IMR-90 (cell line): Measurements from ENCODE around the gene ZRSR2. TPM values are rescaled to one million over a fixed set of nuclear protein-coding genes. Genes with fewer than 3 reads are reported as not detected.

Experiments
- ATAC-seq: fragments of 200-7000 bp; cut with Tn5 transposase; 2 replicates; pipeline ENCODE4 v1.9.1; 2020; ENCODE audit warnings: low read depth, mild to moderate bottlenecking, moderate library complexity
- BruUV-seq: library from RNA; stranded (reverse); fragments of 400-500 nt; replicated peaks from 2 replicates; lab custom pipeline; 2021; lab: Mats Ljungman, UMichigan
- CTCF ChIA-PET: fragments of 300-600 bp; formaldehyde crosslinking; extraction: SDS; loops from one replicate; lab custom pipeline; 2021; ENCODE audit warnings: antibody characterized with exemption; lab: Yijun Ruan, JAX
- POLR2A ChIA-PET: fragments of 300-600 bp; sonication (Branson Sonifier 250); formaldehyde crosslinking; loops from one replicate; lab custom pipeline; 2022; ENCODE audit warnings: antibody characterized with exemption; ENCODE audit not compliant: unreplicated experiment; lab: Charles Lee
- DNase-seq: peaks from one replicate; pipeline ENCODE4 v3.0.0; 2013
- H2AFZ ChIP-seq: replicated peaks from 2 replicates; pipeline ENCODE3; 2013; ENCODE audit warnings: low read length, mild to moderate bottlenecking; ENCODE audit not compliant: poor library complexity
- H2AK5ac ChIP-seq: 2 replicates; pipeline ENCODE4 v1.6.1; 2013; ENCODE audit warnings: low read depth, low read length, inconsistent platforms
- H2AK9ac ChIP-seq: replicated peaks from 2 replicates; pipeline ENCODE3; 2013; ENCODE audit warnings: mild to moderate bottlenecking, low read depth, low read length, moderate library complexity; ENCODE audit not compliant: poor library complexity
- H2BK120ac ChIP-seq: 2 replicates; pipeline ENCODE4 v1.6.1; 2013; ENCODE audit warnings: low read depth, low read length, inconsistent platforms
- H2BK15ac ChIP-seq: 3 replicates; pipeline ENCODE4 v1.6.1; 2013; ENCODE audit warnings: low read depth, low read length, inconsistent platforms
- H2BK20ac ChIP-seq: 2 replicates; pipeline ENCODE4 v1.6.1; 2013; ENCODE audit warnings: low read depth, mild to moderate bottlenecking, inconsistent platforms, low read length, moderate library complexity
- H2BK5ac ChIP-seq: 2 replicates; pipeline ENCODE4 v1.6.1; 2013; ENCODE audit warnings: mild to moderate bottlenecking, low read depth, low read length, inconsistent platforms; ENCODE audit not compliant: poor library complexity, severe bottlenecking
- H3K14ac ChIP-seq: replicated peaks from 2 replicates; pipeline ENCODE4 v1.6.1; 2013; ENCODE audit warnings: low read depth, low read length, inconsistent platforms
- H3K18ac ChIP-seq: 2 replicates; pipeline ENCODE4 v1.6.1; 2013; ENCODE audit warnings: low read depth, low read length, control low read depth
- H3K23ac ChIP-seq: 2 replicates; pipeline ENCODE4 v1.6.1; 2013; ENCODE audit warnings: low read depth, low read length, inconsistent platforms
- H3K27ac ChIP-seq: 2 replicates; pipeline ENCODE4 v1.5.1; 2013; ENCODE audit warnings: mild to moderate bottlenecking, control low read depth, low read length; ENCODE audit not compliant: insufficient read depth
- H3K27me3 ChIP-seq: 2 replicates; pipeline ENCODE4 v1.6.1; 2013; ENCODE audit warnings: low read length; ENCODE audit not compliant: control insufficient read depth, insufficient read depth
- H3K36me3 ChIP-seq: 2 replicates; pipeline ENCODE4 v1.6.1; 2013; ENCODE audit warnings: low read length, mixed read lengths; ENCODE audit not compliant: control insufficient read depth, insufficient read depth
- H3K4ac ChIP-seq: 2 replicates; pipeline ENCODE4 v1.6.1; 2013; ENCODE audit warnings: low read depth, low read length, inconsistent platforms
- H3K4me1 ChIP-seq: 2 replicates; pipeline ENCODE4 v1.6.1; 2013; ENCODE audit warnings: low read length, mixed read lengths; ENCODE audit not compliant: control insufficient read depth, insufficient read depth
- H3K4me2 ChIP-seq: 2 replicates; pipeline ENCODE4 v1.6.1; 2013; ENCODE audit warnings: low read depth, mild to moderate bottlenecking, control low read depth, low read length, moderate library complexity
- H3K4me3 ChIP-seq: 2 replicates; pipeline ENCODE4 v1.5.1; 2013; ENCODE audit warnings: low read depth, mild to moderate bottlenecking, control low read depth, low read length, moderate library complexity; ENCODE audit not compliant: insufficient read depth
- H3K56ac ChIP-seq: 2 replicates; pipeline ENCODE4 v1.6.1; 2013; ENCODE audit warnings: low read length, inconsistent platforms; ENCODE audit not compliant: insufficient read depth; ENCODE audit errors: extremely low read depth
- H3K79me1 ChIP-seq, 2 experiments: 2 replicates each; pipeline ENCODE4 v1.6.1; 2013; ENCODE audit warnings: low read length in 2 of 2, inconsistent platforms in 1 of 2, low read depth in 1 of 2
- H3K9ac ChIP-seq: 2 replicates; pipeline ENCODE4 v1.6.1; 2013; ENCODE audit warnings: low read depth, low read length, control low read depth
- H3K9me1 ChIP-seq: 2 replicates; pipeline ENCODE4 v1.6.1; 2013; ENCODE audit warnings: low read length, inconsistent platforms; ENCODE audit not compliant: insufficient read depth
- H3K9me3 ChIP-seq: 2 replicates; pipeline ENCODE4 v1.6.1; 2013; ENCODE audit warnings: low read length; ENCODE audit not compliant: control insufficient read depth, insufficient read depth
- H4K20me1 ChIP-seq: 2 replicates; pipeline ENCODE4 v1.6.1; 2013; ENCODE audit warnings: low read length, inconsistent platforms; ENCODE audit not compliant: insufficient read depth
- H4K5ac ChIP-seq: 2 replicates; pipeline ENCODE4 v1.6.1; 2013; ENCODE audit warnings: mild to moderate bottlenecking, low read depth, low read length, control low read depth
- H4K8ac ChIP-seq, 2 experiments: 2 replicates each; pipeline ENCODE4 v1.6.1; 2013; ENCODE audit warnings: low read depth in 2 of 2, low read length in 2 of 2, control low read depth in 1 of 2, inconsistent platforms in 1 of 2
- H4K91ac ChIP-seq: 2 replicates; pipeline ENCODE4 v1.6.1; 2013; ENCODE audit warnings: low read depth, low read length, inconsistent platforms; ENCODE audit not compliant: insufficient read depth
- BHLHE40 ChIP-seq: fragments of 150-350 bp; IDR thresholded peaks from 2 replicates; pipeline ENCODE4 v1.6.1; 2016; ENCODE audit warnings: mild to moderate bottlenecking, low read depth, low read length
- CEBPB ChIP-seq: IDR thresholded peaks from 2 replicates; pipeline ENCODE4 v1.6.1; 2012; ENCODE audit warnings: low read depth, low read length, improper control_type of control experiment
- CTCF ChIP-seq: conservative IDR thresholded peaks from 2 replicates; pipeline ENCODE4 v1.5.1; 2012; ENCODE audit warnings: mild to moderate bottlenecking, low read depth, low read length, improper control_type of control experiment
- ELK1 ChIP-seq: fragments of 150-350 bp; IDR thresholded peaks from 2 replicates; pipeline ENCODE4 v1.6.1; 2016; ENCODE audit warnings: low read depth, mild to moderate bottlenecking, low read length, moderate library complexity, borderline replicate concordance
- FOS ChIP-seq: fragments of 150-350 bp; IDR thresholded peaks from 2 replicates; pipeline ENCODE4 v1.6.1; 2016; ENCODE audit warnings: low read depth, low read length
- MAFK ChIP-seq: IDR thresholded peaks from 2 replicates; pipeline ENCODE4 v1.6.1; 2012; ENCODE audit warnings: low read depth, low read length, improper control_type of control experiment
- MAZ ChIP-seq: IDR thresholded peaks from 2 replicates; pipeline ENCODE4 v1.6.1; 2012; ENCODE audit warnings: low read depth, mild to moderate bottlenecking, low read length, improper control_type of control experiment, moderate library complexity, borderline replicate concordance
- MXI1 ChIP-seq: IDR thresholded peaks from 2 replicates; pipeline ENCODE4 v1.6.1; 2012; ENCODE audit warnings: low read depth, mild to moderate bottlenecking, low read length, moderate library complexity, borderline replicate concordance
- NFE2L2 ChIP-seq: fragments of 150-350 bp; IDR thresholded peaks from 2 replicates; pipeline ENCODE4 v1.6.1; 2016; ENCODE audit warnings: low read depth, mild to moderate bottlenecking, low read length
- POLR2A ChIP-seq: IDR thresholded peaks from 2 replicates; pipeline ENCODE4 v1.6.1; 2012; ENCODE audit warnings: mild to moderate bottlenecking, low read depth, low read length
- RAD21 ChIP-seq: IDR thresholded peaks from 2 replicates; pipeline ENCODE4 v1.6.1; 2012; ENCODE audit warnings: low read length, improper control_type of control experiment
- RCOR1 ChIP-seq: IDR thresholded peaks from 2 replicates; pipeline ENCODE4 v1.6.1; 2012; ENCODE audit warnings: mild to moderate bottlenecking, low read length, improper control_type of control experiment; ENCODE audit not compliant: insufficient replicate concordance
- RFX5 ChIP-seq: IDR thresholded peaks from 2 replicates; pipeline ENCODE4 v1.8.0; 2012; ENCODE audit warnings: low read depth, mild to moderate bottlenecking, low read length, moderate library complexity
- SMC3 ChIP-seq: fragments of 150-350 bp; IDR thresholded peaks from 2 replicates; pipeline ENCODE4 v1.6.1; 2016; ENCODE audit warnings: low read depth, mild to moderate bottlenecking, antibody characterized with exemption, low read length, moderate library complexity
- WGBS, 2 experiments: methylation state at CpG; one replicate each; pipeline versions ENCODE4 v1.1.5 to v1.1.7; 2013; ENCODE audit warnings: missing lambda C conversion rate in 2 of 2; ENCODE audit not compliant: insufficient read length in 1 of 2; ENCODE audit errors: extremely low coverage in 2 of 2; 5-methylcytosine and 5-hydroxymethylcytosine counted together
- dilution Hi-C: fragments of 300-500 bp; cut with HindIII; formaldehyde crosslinking; loops from one replicate; pipeline ENCODE4 v1.14.3; 2018; ENCODE audit warnings: low sequenced_read_pairs; ENCODE audit not compliant: unreplicated experiment
- in situ Hi-C: fragments of 300-500 bp; cut with MboI; formaldehyde crosslinking; loops from 3 replicates; pipeline ENCODE4 v1.14.3; 2019; ENCODE audit warnings: low sequenced_read_pairs, inconsistent platforms, mixed read lengths
- intact Hi-C: fragments of 100-400 bp; cut with micrococcal nuclease; formaldehyde crosslinking; loops from 2 replicates; pipeline ENCODE4 v1.10.0; 2022
- polyA plus RNA-seq, 3 experiments: library from polyadenylated mRNA; depleted of rRNA; stranded (reverse); fragments of >200 nt; gene quantifications; 2 replicates each; pipeline ENCODE4 v1.2.3, GENCODE V29; 2012; ENCODE audit warnings: low replicate concordance in 1 of 3
- total RNA-seq: library from RNA; depleted of rRNA; stranded (reverse); fragments of >200 nt; gene quantifications from 2 replicates; pipeline ENCODE4 v1.2.3, GENCODE V29; 2012
- TF ChIP-seq, protein P1 (sequence below): fragments of 150-350 bp; IDR thresholded peaks from 2 replicates; pipeline ENCODE4 v1.6.1; 2017; ENCODE audit warnings: mild to moderate bottlenecking, antibody characterized with exemption, low read length, low read depth

The ZRSR2 gene
- total and polyA plus RNA-seq, 2 of the 4 experiments (the other 2 are of a cell fraction): 4.7 to 11.3 TPM

DNA sequence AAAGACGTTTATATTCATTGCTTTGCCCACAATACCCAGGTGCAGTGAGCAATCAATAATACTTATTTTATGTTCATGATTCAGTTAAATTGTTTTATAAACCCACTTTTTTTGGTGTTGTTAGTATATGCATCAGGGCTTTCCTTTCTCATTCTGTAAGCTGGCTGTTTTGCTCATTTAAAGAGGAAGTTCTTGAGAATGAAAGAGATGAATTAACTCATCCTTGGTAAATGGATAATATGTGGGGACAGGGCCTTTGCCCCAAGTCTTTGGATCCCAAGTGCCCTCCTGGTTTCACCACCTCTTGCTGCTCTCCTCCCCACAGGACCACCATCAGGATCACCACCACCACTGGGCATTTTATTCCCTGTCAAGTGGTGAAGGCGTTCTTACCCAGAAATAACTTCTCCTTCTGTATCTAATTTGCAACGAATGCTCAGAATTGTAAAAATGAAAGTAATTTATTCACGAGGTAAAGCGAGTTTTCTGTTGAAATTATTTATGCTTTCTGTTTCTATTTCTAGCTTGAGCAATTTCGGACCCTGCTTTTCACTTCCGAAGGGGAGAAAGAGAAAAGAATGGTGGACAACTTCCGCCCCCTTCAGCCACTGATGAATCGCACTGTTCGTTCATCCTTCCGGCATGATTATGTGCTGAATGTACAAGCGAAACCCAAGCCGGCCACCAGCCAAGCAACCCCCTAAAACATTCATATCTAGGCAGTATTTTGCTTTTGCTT is 8.2 kb upstream of the ZRSR2 start:
- intact Hi-C loops: no loop called here
- no peak for ATAC-seq
- no peak overlapping the region for H2BK20ac ChIP-seq
- H3K79me1 ChIP-seq: no peaks in the 10 kb centered on the region
- H3K18ac ChIP-seq: no peak overlapping the region
- H3K4me3 ChIP-seq: no peak overlapping the region
- no peak overlapping the region for H3K56ac ChIP-seq
- no peak overlapping the region for H4K91ac ChIP-seq
- WGBS, 2 experiments: 100% methylated on average over 2 of the region's 13 CpGs; no CpG with 5 or more reads in 1 of the 2 experiments
- ChIA-PET CTCF (interaction anchor here (1.0 kb wide), 1 partner anchor 44 kb away, joined by 4 read pairs; the partner anchor contains the start of gene CA5B), POLR2A (no interaction called here)
- no peak overlapping the region for H2AK5ac ChIP-seq
- no peak overlapping the region for H3K9ac ChIP-seq
- H3K27ac ChIP-seq: no peak overlapping the region
- H3K23ac ChIP-seq: no peak overlapping the region
- H4K5ac ChIP-seq: no peak overlapping the region
- DNase-seq: no peak
- H3K4ac ChIP-seq: no peak overlapping the region
- H4K8ac ChIP-seq: no peak overlapping the region
- H2AFZ ChIP-seq: no peak overlapping the region
- H3K14ac ChIP-seq: no peak overlapping the region
- H3K36me3 ChIP-seq: peaks cover 9% of the 10 kb centered on the region; the same call in 1 of the 2 replicates
- in situ Hi-C loops: no loop called here
- no peaks in the 10 kb centered on the region for H4K20me1 ChIP-seq
- no TSS peak for BruUV-seq
- H2BK5ac ChIP-seq: no peak overlapping the region
- dilution Hi-C loops: no loop called here
- H2AK9ac ChIP-seq: no peak overlapping the region
- H2BK15ac ChIP-seq: no peak overlapping the region
- H3K4me1 ChIP-seq: no peaks in the 10 kb centered on the region
- no peak overlapping the region for H2BK120ac ChIP-seq
- H3K27me3 ChIP-seq: no peaks in the 10 kb centered on the region
- no peak overlapping the region for H3K4me2 ChIP-seq
- no peaks in the 10 kb centered on the region for H3K9me3 ChIP-seq
- H3K9me1 ChIP-seq: 0 out of 2 replicates have a peak, but pooled peaks cover 2% of the 10 kb centered on the region
- TF ChIP-seq RFX5 (no peak), BHLHE40 (no peak), ELK1 (no peak), RAD21 (no peak), MXI1 (no peak), NFE2L2 (no peak), SMC3 (no peak), FOS (no peak), POLR2A (no peak), RCOR1 (no peak), MAZ (no peak), CTCF (no peak), CEBPB (no peak), MAFK (no peak)
- TF ChIP-seq, protein P1, sequence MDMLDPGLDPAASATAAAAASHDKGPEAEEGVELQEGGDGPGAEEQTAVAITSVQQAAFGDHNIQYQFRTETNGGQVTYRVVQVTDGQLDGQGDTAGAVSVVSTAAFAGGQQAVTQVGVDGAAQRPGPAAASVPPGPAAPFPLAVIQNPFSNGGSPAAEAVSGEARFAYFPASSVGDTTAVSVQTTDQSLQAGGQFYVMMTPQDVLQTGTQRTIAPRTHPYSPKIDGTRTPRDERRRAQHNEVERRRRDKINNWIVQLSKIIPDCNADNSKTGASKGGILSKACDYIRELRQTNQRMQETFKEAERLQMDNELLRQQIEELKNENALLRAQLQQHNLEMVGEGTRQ: no peak
